OCI-LY1 (cell line): ENCODE results near the gene ACACA.

Experiments used
- H2AFZ ChIP-seq: fragments of 200-600 bp; sonication (generic), shearing (Covaris generic); 2 replicates; pipeline ENCODE4 v1.6.0; 2014; ENCODE audit warnings: antibody characterized with exemption, mild to moderate bottlenecking, low read length
- H3F3A ChIP-seq: fragments of 200-600 bp; sonication (generic), shearing (Covaris generic); 2 replicates; pipeline ENCODE4 v1.6.0; 2014; ENCODE audit warnings: mild to moderate bottlenecking, antibody characterized with exemption, low read length, moderate library complexity; ENCODE audit not compliant: insufficient read depth
- H3K27ac ChIP-seq: fragments of 200-600 bp; sonication (generic); 2 replicates; pipeline ENCODE4 v1.5.1; 2014; ENCODE audit warnings: low read length, mixed run types, mild to moderate bottlenecking, low read depth; ENCODE audit not compliant: poor library complexity, severe bottlenecking
- H3K27me3 ChIP-seq: fragments of 200-600 bp; sonication (generic); 2 replicates; pipeline ENCODE4 v1.6.0; 2014; ENCODE audit warnings: antibody characterized with exemption, mild to moderate bottlenecking, low read length, moderate library complexity; ENCODE audit not compliant: insufficient read depth
- H3K36me3 ChIP-seq: fragments of 200-600 bp; sonication (generic); 2 replicates; pipeline ENCODE4 v1.6.1; 2014; ENCODE audit warnings: mild to moderate bottlenecking, antibody characterized with exemption, low read length, moderate library complexity, mixed read lengths; ENCODE audit not compliant: insufficient read depth
- H3K4me1 ChIP-seq: fragments of 200-600 bp; sonication (generic); 2 replicates; pipeline ENCODE4 v1.5.1; 2014; ENCODE audit warnings: mild to moderate bottlenecking, low read length, moderate library complexity; ENCODE audit not compliant: insufficient read depth, severe bottlenecking
- H3K4me2 ChIP-seq: fragments of 200-600 bp; sonication (generic), shearing (Covaris generic); 2 replicates; pipeline ENCODE4 v1.6.1; 2014; ENCODE audit warnings: low read length
- H3K4me3 ChIP-seq: fragments of 200-600 bp; sonication (generic); 2 replicates; pipeline ENCODE4 v1.5.1; 2014; ENCODE audit warnings: low read length, low read depth, mild to moderate bottlenecking, mixed read lengths; ENCODE audit not compliant: poor library complexity, severe bottlenecking
- H3K79me2 ChIP-seq: fragments of 200-600 bp; shearing (Covaris generic); 2 replicates; pipeline ENCODE4 v1.6.1; 2016; ENCODE audit warnings: mixed run types, low read length, mixed read lengths; ENCODE audit not compliant: insufficient read depth
- H3K9ac ChIP-seq: fragments of 200-600 bp; sonication (generic), shearing (Covaris generic); 2 replicates; pipeline ENCODE4 v1.6.1; 2014; ENCODE audit warnings: mild to moderate bottlenecking, low read length, mixed read lengths
- H3K9me2 ChIP-seq: fragments of 200-600 bp; sonication (generic), shearing (Covaris generic); 2 replicates; pipeline ENCODE4 v1.6.1; 2014; ENCODE audit warnings: low read depth, mild to moderate bottlenecking, low read length, mixed read lengths
- H3K9me3 ChIP-seq: fragments of 200-600 bp; shearing (Covaris generic); 2 replicates; pipeline ENCODE4 v1.6.1; 2014; ENCODE audit warnings: low read length, mixed read lengths
- H4K20me1 ChIP-seq: fragments of 200-600 bp; sonication (generic), shearing (Covaris generic); 2 replicates; pipeline ENCODE4 v1.6.0; 2016; ENCODE audit warnings: mild to moderate bottlenecking, low read length; ENCODE audit not compliant: insufficient read depth
- EZH2 ChIP-seq: fragments of 200-600 bp; sonication (generic), shearing (Covaris generic); IDR thresholded peaks from 2 replicates; pipeline ENCODE4 v1.8.0; 2017; ENCODE audit warnings: borderline replicate concordance, mixed run types, mild to moderate bottlenecking, antibody characterized with exemption, low read length, moderate library complexity, mixed read lengths
- TF ChIP-seq, protein P1 (sequence below): fragments of 200-600 bp; sonication (generic), shearing (Covaris generic); IDR thresholded peaks from 2 replicates; pipeline ENCODE4 v1.5.1; 2017; ENCODE audit warnings: mild to moderate bottlenecking, antibody characterized with exemption, low read length, moderate library complexity, mixed read lengths

Gene ACACA

DNA sequence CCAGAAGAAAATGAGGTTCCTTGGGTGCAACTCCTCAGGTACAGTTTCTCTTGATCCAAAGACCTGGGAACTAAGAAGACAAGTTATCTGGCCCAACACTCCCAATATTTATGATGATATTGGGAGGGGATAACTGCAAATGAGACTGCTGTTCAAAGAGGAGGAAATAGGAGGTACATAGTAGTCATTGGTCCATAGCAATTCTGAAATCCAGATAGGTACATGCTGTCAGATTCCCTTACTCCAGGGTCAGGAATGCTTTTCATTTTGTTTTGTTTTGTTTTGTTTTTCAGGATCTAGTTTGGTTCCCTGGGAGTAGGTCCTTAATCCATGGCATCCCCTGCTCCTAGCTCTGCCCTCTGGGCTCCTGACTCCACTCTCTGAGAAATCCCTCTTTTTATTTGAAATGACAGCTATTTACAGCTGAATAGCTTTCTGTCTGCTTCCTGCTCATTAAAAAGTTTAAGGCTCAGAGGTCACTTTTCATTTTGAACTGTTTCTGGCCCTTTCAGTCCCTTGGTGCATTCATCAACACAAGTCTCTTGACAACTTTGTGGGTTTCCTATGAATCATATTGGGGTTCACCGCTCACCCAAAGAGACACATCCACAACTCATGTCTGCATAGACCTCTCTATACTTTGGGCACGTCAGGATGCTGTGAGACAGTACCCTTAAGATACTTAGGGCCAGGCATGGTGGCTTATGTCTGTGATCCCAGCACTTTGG lies 141.0 kb downstream of the ACACA start:
- H3K4me3 ChIP-seq = no peak overlapping the region
- H3K4me2 ChIP-seq = no peak overlapping the region

DNA sequence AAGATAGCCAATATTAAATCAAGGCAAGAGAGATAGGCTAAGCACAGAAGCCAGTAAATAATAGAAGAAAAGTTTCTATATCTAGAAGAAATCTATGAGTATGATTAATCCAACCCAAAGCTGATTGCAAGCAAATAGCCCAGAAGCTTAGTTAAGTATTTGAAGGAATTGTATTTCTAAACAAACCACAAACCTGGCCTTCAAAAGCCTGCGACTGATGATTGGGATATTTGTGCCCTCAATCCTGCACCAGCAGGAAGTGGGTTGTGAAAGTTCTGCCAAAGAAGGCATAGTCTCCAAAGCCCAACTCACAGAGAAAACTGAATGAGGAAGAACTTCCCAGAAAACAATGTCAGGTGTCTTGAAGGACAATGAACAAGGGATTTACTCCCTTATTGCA lies 145.3 kb downstream of the ACACA start:
- Histone ChIP-seq H3K9me3 (peaks cover 6% of the 10 kb centered on the region; the same call in 1 of the 2 replicates), H4K20me1 (no peaks in the 10 kb centered on the region), H3K79me2 (no peaks in the 10 kb centered on the region), H3F3A (no peaks in the 10 kb centered on the region), H3K4me1 (no peaks in the 10 kb centered on the region), H3K9me2 (no peaks in the 10 kb centered on the region), H3K4me3 (no peak overlapping the region), H3K4me2 (no peak overlapping the region), H3K36me3 (peaks cover 90% of the 10 kb centered on the region), H2AFZ (no peak overlapping the region), H3K27me3 (no peaks in the 10 kb centered on the region), H3K9ac (no peak overlapping the region), H3K27ac (no peak overlapping the region)
- TF ChIP-seq, protein P1, sequence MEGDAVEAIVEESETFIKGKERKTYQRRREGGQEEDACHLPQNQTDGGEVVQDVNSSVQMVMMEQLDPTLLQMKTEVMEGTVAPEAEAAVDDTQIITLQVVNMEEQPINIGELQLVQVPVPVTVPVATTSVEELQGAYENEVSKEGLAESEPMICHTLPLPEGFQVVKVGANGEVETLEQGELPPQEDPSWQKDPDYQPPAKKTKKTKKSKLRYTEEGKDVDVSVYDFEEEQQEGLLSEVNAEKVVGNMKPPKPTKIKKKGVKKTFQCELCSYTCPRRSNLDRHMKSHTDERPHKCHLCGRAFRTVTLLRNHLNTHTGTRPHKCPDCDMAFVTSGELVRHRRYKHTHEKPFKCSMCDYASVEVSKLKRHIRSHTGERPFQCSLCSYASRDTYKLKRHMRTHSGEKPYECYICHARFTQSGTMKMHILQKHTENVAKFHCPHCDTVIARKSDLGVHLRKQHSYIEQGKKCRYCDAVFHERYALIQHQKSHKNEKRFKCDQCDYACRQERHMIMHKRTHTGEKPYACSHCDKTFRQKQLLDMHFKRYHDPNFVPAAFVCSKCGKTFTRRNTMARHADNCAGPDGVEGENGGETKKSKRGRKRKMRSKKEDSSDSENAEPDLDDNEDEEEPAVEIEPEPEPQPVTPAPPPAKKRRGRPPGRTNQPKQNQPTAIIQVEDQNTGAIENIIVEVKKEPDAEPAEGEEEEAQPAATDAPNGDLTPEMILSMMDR = no peak
- no peak for TF ChIP-seq EZH2

More for the DNA sequence above, 141.0 kb downstream of the ACACA start:
- H3K27ac ChIP-seq = no peak overlapping the region
- H3K79me2 ChIP-seq = no peaks in the 10 kb centered on the region
- no peaks in the 10 kb centered on the region for H3K27me3 ChIP-seq
- no peaks in the 10 kb centered on the region for H3F3A ChIP-seq
- no peak overlapping the region for H3K9ac ChIP-seq
- H3K9me3 ChIP-seq = peaks cover 6% of the 10 kb centered on the region; the same call in 1 of the 2 replicates
- no peaks in the 10 kb centered on the region for H3K4me1 ChIP-seq
- H3K9me2 ChIP-seq = no peaks in the 10 kb centered on the region
- H3K36me3 ChIP-seq = peaks cover 98% of the 10 kb centered on the region
- no peak for TF ChIP-seq EZH2
- TF ChIP-seq, protein P1 = no peak
- H4K20me1 ChIP-seq = no peaks in the 10 kb centered on the region
- no peak overlapping the region for H2AFZ ChIP-seq

DNA sequence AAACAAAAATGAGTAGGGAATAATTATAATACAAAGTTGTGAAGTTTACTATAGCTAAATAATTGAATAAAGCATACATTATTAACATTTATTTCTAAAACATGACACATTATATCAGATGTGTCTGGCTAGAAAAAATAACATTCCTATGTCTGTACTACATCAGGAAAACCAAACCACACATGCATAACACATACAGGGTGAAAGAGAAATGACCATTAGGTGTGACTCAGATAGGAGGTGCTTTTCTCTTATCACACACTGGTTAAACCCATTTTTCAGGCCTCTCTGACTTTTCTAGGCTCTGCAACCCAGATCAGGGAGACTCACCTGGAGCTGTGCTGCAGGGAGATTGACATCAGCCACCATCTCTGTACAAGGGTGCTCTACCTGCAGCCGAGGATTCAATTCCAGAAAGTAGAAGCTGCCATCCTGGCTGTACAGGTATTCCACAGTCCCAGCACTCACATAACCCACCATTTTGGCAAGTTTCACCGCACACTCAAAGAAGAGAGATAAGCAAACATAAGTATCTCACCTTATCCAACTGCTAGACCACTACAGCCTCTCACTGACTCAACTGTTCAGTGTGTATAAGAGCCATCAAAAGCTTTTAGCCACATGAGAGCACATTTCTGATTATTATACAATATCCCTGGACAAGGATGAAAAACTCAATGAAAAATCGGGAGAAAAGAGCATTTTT lies 147.5 kb downstream of the ACACA start:
- no peak overlapping the region for H3K27ac ChIP-seq
- H3K9me3 ChIP-seq = no peaks in the 10 kb centered on the region
- H3K36me3 ChIP-seq = peaks cover 89% of the 10 kb centered on the region; the same call in 1 of the 2 replicates
- H3K79me2 ChIP-seq = no peaks in the 10 kb centered on the region
- no peak overlapping the region for H2AFZ ChIP-seq
- no peaks in the 10 kb centered on the region for H3K27me3 ChIP-seq
- H3K4me2 ChIP-seq = no peak overlapping the region
- H3K4me1 ChIP-seq = no peaks in the 10 kb centered on the region
- no peaks in the 10 kb centered on the region for H4K20me1 ChIP-seq
- no peak overlapping the region for H3K4me3 ChIP-seq
- no peaks in the 10 kb centered on the region for H3F3A ChIP-seq
- TF ChIP-seq EZH2 = no peak
- TF ChIP-seq, protein P1 = no peak
- no peaks in the 10 kb centered on the region for H3K9me2 ChIP-seq
- H3K9ac ChIP-seq = no peak overlapping the region
